Jurkat, Clone E6-1 (cell line): ENCODE results near the gene HCFC2.

Source experiments
- DNase-seq: peaks from one replicate; pipeline ENCODE4 v3.0.0-alpha.2; 2011; ENCODE audit warnings: low read depth, low spot score
- H3K4me3 ChIP-seq: 2 replicates; pipeline ENCODE4 v1.5.1; 2011; ENCODE audit warnings: mild to moderate bottlenecking, low read length, control low read depth, moderate library complexity

HCFC2 gene

DNA sequence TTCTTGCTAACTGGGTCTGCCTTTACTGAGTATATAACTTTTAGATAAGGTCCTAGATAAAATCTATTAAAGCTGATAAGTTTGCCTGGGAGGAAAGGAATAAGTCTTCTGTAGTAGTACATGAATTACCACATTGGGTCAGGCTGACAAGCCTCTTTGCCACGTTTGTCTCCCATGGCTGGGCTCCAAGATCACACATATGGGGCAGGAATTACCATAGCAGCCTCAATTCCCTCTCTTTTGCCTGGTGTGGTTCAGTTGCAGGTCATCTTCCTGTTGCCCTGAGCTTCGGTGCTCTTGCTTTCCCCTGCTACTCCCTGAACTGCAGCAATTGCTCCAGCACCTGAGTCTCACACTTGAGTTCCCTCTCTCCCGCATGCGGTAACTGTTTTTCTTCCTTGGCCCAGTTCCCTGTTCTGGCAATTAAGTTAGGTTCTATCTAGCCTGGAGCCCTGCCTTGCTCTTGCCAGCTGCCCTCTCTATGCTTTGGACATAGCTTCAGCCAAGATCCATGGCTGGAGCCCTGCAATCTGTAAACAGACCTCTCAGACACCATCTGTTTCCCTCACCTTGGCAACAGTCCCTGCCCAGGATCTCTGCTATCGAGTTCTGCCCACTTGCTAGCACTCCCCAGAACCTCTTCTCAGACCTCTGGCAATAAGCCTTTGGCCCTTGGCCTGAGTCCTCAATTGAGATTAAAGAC lies 8.5 kb upstream of the HCFC2 start:
- no peak overlapping the region for H3K4me3 ChIP-seq
- DNase-seq, result no peak

DNA sequence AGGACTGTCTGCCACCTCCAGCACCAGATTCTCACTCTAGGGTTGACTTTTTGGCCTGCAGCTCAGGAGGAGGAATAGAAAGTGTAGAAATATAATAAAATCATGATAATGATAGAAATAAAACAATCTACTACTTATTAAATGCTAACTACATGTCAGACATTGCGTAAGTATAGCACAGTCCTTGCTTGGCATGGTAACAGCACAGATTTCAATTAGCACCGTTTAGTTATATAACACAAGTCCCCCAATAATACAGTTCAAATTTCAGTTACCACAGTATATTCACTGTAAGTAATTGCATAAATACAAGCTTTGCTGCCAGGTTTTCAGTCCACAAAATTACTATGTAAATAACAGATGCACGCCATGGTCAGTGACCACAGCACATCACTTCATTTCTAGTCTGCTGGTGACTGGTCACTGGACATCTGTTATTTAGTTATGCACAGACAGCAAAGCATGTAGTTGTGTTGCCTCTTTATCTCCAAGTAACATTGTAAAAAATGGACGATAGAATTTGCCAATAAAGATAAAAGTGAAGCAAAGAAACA lies 7.8 kb upstream of the HCFC2 start:
- H3K4me3 ChIP-seq, result no peak overlapping the region
- DNase-seq, result no peak

DNA sequence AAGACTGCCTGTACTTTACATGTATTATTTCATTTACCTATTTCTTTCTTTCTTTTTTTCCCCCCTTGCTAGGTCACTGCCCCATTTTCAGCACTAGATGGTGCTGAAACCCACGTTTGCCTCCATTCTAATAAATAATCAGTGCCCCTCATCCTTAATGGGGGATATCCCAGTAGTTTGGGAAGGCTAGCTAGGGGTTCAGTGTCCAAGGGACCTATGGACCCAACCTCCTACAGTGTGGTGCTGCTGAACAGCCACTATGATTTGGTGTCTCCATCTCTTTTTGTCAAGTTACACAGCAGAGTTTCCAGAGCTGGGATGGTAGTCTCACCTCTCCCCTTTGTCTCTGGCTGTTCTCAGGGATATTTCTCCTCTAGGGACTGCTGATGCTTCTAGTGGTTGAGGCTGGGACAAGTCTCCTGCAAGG lies 6.5 kb upstream of the HCFC2 start:
- no peak overlapping the region for H3K4me3 ChIP-seq
- no peak for DNase-seq

DNA sequence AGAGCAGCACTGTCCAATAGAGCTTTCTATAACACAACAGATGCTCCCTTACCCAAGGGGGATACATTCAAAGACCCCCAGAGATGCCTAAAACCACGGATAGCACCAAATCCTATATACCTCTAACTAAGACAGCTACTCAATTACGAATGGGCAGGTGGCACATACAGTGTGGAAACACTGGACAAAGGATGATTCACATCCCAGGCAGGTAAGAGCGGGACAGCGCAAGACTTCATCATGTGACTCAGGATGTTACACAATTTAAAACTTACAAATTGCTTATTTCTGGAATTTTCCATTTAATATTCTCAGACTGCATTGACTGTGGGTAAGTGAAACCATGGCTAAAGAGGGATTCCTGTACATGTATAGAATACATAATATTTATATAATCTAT lies 5.5 kb upstream of the HCFC2 start:
- DNase-seq, result no peak
- H3K4me3 ChIP-seq, result no peak overlapping the region

DNA sequence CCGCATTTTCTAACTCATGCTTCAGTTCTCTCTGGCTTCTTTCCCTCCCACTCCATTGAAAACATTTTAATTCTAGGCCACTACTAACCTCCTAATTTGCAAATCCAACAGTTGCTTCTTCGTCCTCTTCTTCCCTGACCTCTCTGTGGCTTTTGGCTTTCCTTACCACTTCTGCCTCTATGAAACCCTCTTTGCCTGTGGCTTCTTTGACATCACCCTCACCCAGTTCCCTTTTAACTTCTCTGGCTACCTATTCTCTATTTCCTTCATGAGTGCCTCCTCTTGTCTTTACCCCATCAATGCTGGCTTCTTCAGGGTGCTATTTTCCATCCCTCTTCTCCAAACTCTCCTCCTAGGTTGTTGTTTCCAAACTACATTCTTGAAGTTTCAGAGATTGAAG lies 4.4 kb upstream of the HCFC2 start:
- DNase-seq, result no peak
- no peak overlapping the region for H3K4me3 ChIP-seq

DNA sequence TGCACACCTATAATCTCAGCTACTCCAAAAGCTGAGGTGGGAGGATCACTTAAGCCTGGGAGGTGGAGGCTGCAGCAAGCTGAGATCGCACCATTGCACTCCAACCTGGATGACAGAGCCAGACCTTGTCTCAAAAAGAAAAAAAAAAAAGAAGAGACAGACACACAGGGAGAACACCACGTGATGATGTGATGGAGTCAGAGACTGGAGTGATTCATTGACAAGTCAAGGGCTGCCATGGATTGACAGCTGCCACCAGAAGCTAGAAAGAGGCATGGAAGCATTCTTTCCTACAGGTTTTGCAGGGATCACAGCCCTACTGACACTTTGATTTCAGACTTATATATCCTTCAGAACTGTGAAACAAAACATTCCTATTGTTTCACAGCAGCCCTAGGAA lies 3.5 kb upstream of the HCFC2 start:
- DNase-seq, result no peak
- H3K4me3 ChIP-seq, result no peak overlapping the region

- DNase-seq, result no peak
- peak overlapping the region; percentile 93 for H3K4me3 ChIP-seq
These were observed 660 bp upstream of the HCFC2 start for GRCh38 chr12:104063712-104064030.

DNA sequence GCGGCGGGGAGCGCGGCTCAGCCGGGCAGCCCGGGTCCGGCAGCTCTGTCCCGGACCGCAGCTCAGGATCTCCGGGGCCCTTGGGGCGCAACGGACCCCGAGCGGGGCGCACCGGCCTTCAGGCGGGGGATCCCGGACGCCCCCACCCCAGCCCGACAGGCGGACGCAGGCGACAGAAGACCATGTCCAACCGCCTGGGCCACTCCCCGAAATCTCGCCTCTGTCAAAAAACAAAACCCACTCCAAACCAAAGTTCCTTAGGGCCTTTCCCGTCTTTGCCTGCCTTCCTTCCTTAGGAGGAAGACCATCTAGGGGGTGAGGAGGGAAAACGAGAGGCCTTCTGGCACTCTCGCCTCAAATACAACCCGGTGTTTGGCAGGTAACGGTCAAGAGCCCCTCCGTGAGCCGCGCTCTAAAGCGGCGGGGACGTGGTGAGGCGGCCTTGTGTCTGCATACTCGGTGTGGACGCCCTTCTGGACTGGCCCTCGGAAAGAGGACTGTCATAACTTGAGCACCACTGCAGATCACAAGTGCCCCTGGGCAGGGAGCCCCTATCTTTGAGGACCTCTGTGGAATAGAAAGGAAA lies 604 bp downstream of the HCFC2 start:
- DNase-seq, result no peak
- peak overlapping the region; percentile 93 for H3K4me3 ChIP-seq

DNA sequence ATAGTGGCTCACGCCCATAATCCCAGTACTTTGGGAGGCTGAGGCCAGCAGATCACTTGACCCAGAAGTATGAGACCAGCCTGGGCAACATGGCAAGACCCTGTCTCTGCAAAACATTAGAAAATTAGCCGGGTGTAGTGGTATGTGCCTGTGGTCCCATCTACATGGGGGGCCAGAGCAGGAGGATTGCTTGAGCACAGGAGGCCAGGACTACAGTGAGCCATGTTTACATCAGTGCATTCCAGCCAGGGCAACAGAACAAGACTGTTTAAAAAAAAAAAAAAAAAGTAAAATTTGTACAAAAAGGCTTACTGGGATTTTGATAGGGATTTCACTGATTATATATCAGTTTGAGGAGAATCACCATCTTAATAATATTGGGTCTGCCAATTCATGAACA lies 7.8 kb downstream of the HCFC2 start:
- no peak for DNase-seq
- H3K4me3 ChIP-seq, result no peak overlapping the region

DNA sequence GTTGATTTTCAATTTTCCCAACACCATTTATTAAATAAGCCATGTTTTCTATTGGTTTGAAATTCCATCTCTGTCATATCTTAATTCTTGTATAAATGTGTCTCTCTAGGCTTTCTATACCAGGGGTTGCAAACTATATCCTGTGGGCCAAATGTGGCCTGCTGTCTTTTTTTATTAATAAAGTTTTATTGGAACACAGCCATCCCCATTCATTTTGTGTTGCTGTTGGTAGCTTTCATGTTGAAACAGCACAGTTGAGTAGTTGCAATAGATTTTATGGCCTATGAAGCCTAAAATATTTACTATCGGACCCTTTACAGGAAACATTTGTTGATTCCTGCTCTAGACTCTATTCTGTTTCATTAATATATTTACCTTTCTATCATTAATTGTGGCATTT lies 9.4 kb downstream of the HCFC2 start:
- no peak overlapping the region for H3K4me3 ChIP-seq
- no peak for DNase-seq

GRCh38 chr12:104079024-104079423 lies 14.7 kb downstream of the HCFC2 start:
- DNase-seq, result no peak
- H3K4me3 ChIP-seq, result no peak overlapping the region

- no peak overlapping the region for H3K4me3 ChIP-seq
- no peak for DNase-seq
These were observed 16.4 kb downstream of the HCFC2 start for GRCh38 chr12:104080764-104081163.

GRCh38 chr12:104083769-104084475 lies 19.6 kb downstream of the HCFC2 start:
- DNase-seq, result no peak

GRCh38 chr12:104090685-104091084 lies 26.4 kb downstream of the HCFC2 start:
- H3K4me3 ChIP-seq, result no peak overlapping the region
- DNase-seq, result no peak

More at GRCh38 chr12:104083769-104084475, 19.6 kb downstream of the HCFC2 start:
- no peak overlapping the region for H3K4me3 ChIP-seq

DNA sequence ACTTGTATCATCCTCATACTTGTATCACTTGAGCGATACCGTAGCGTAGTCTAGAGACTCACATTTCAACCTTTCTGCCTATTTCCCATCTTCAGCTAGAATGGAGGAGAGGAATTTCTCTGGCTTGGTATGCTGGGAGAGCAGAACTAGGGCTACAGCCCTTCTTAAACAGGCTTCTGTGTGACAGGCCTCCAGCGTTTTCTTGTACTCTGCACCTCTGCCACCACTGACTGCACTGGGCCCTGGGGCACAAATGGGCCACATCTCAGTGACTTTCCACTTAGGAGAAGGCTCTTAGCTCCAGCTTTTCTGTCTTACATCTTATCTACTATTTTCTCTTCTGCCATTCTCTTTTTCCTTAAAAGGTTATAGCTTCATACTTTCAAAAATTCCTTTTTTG lies 26.8 kb downstream of the HCFC2 start:
- H3K4me3 ChIP-seq, result no peak overlapping the region
- no peak for DNase-seq

DNA sequence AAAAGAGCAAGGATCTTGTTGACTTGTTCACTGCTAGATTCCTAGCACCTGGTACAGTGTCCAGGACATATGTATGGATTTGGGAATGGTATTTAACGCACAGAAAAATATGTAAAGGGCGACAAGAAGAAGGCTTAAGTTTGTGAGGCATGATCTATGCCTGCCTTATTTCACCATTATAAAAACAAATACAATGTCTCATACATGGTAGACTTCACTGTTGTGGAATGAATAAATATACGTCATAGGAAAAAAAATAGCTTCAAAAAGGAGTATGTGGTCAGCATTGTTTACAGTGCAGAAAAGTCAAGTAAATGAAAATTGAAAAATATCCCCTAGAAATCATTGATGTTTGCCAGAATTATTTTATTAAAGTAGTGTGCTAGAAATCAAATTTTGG lies 30.0 kb downstream of the HCFC2 start:
- DNase-seq, result no peak
- H3K4me3 ChIP-seq, result no peak overlapping the region

DNA sequence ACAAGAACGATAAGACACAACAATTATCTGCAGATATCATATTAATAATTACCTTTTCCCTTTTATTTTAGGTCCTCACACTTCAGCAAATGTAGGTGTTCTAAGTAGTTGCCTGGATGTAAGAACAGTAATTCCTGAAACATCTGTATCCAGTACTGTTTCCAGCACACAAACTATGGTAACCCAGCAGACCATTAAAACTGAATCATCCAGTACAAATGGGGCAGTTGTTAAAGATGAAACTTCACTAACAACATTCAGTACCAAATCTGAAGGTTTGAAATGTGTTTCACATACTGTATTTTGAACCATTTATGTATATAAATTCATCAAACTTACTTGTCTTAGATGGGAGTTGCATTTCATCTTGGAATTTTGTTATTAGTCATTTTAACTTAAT lies 31.0 kb downstream of the HCFC2 start:
- H3K4me3 ChIP-seq, result no peak overlapping the region
- DNase-seq, result no peak

- DNase-seq, result no peak
- H3K4me3 ChIP-seq, result no peak overlapping the region
These were observed 33.6 kb downstream of the HCFC2 start for GRCh38 chr12:104097954-104098353.

DNA sequence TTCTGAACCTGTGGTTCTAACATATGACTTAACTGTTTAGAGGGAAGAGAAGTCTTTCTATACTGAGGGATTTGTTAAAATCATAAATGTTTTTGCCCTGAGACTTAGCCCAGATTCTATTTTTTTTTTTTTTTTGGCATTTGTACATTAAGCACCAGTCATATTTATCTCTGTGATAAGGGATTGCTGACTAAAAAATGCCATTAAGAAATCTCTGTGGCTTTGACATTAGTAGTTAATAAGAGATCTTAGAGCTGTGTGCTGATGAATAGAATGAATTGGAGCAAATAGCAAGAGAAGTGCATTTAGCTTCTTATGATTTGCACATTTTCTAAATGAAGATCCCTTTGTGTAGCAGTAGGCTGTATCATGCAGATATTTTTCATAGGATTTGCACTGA lies 41.1 kb downstream of the HCFC2 start:
- no peak for DNase-seq
- H3K4me3 ChIP-seq, result no peak overlapping the region

GRCh38 chr12:104106965-104107364 lies 42.6 kb downstream of the HCFC2 start:
- no peak overlapping the region for H3K4me3 ChIP-seq
- no peak for DNase-seq
